ENCODE data around the gene NAALAD2.
"Not testable (repeated sequence)": the region's sequence is repeated elsewhere in the genome, so short reads cannot be mapped to it uniquely, and the experiment has no call there.

The NAALAD2 gene

DNA sequence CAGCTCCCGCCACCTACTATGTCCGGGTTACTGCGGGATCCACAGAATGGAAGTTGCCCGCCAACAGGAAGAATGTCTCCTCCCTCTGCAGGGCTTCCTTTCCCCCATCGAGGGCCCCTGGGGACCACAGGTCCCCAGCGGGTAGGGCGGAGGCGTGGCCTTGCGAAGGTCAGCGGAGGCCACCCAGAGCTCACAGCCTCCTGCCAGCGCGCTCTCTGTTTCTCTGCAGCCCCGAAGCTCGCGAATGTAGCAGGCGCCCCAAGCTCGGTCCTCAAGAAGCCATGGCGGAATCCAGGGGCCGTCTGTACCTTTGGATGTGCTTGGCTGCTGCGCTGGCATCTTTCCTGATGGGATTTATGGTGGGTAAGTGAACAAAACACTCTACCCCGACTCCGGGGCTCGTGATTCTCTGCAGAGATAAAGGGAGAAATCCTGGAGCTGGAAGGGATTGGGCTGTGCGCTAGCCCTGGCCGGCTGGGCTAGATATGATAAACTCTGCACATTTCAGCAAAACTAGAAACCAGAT, at the start of gene NAALAD2:
TSS of gene NAALAD2 (plus strand) at position 186 of the 526 bp plus-strand sequence. CDS start at position 282, 96 bp downstream.
- TF ChIP-seq EZH2phosphoT487 (IDR thresholded peaks at IDR 0.05; ENCODE audit: low read length) (no peak), EZH2 (optimal IDR thresholded peaks at IDR 0.05; ENCODE audit: low read depth, low read length) (no peak)
- TF ChIP-seq, protein P1, sequence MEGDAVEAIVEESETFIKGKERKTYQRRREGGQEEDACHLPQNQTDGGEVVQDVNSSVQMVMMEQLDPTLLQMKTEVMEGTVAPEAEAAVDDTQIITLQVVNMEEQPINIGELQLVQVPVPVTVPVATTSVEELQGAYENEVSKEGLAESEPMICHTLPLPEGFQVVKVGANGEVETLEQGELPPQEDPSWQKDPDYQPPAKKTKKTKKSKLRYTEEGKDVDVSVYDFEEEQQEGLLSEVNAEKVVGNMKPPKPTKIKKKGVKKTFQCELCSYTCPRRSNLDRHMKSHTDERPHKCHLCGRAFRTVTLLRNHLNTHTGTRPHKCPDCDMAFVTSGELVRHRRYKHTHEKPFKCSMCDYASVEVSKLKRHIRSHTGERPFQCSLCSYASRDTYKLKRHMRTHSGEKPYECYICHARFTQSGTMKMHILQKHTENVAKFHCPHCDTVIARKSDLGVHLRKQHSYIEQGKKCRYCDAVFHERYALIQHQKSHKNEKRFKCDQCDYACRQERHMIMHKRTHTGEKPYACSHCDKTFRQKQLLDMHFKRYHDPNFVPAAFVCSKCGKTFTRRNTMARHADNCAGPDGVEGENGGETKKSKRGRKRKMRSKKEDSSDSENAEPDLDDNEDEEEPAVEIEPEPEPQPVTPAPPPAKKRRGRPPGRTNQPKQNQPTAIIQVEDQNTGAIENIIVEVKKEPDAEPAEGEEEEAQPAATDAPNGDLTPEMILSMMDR (IDR thresholded peaks at IDR 0.05; ENCODE audit: low read length) = no peak
- peak within 1 kb of the TSS; percentile 77 for H2AFZ ChIP-seq (ENCODE audit: low read length)
- no peaks in the 10 kb centered on the region for H3K9me2 ChIP-seq (replicated peaks; ENCODE audit: insufficient read depth, low read length)
- H3K4me1 ChIP-seq (ENCODE audit: low read length) = no peaks in the 10 kb centered on the region; the same call in 1 of the 2 replicates
- DNase-seq = peak; percentile 42
- no peak within 1 kb of the TSS for H3K27ac ChIP-seq (ENCODE audit: low read length)
- peak within 1 kb of the TSS; percentile 56 for H3K4me3 ChIP-seq (ENCODE audit: low read length)
- no peaks in the 10 kb centered on the region for H3F3A ChIP-seq (ENCODE audit: insufficient read depth, low read length)
- peak within 1 kb of the TSS; percentile 53 for H3K4me2 ChIP-seq (ENCODE audit: low read depth, low read length)
- no peaks in the 10 kb centered on the region for H3K27me3 ChIP-seq (replicated peaks; ENCODE audit: insufficient read depth, low read length)
- H4K20me1 ChIP-seq (ENCODE audit: insufficient read depth, low read length) = no peaks in the 10 kb centered on the region
- no peak within 1 kb of the TSS; the same call in 1 of the 2 replicates for H3K9ac ChIP-seq (ENCODE audit: low read length)
- no peaks in the 10 kb centered on the region for H3K79me2 ChIP-seq (ENCODE audit: low read length)
- H3K9me3 ChIP-seq (replicated peaks; ENCODE audit: insufficient read depth, low read length) = no peaks in the 10 kb centered on the region
- no peaks in the 10 kb centered on the region for H3K36me3 ChIP-seq (replicated peaks; ENCODE audit: insufficient read depth, low read length)

DNA sequence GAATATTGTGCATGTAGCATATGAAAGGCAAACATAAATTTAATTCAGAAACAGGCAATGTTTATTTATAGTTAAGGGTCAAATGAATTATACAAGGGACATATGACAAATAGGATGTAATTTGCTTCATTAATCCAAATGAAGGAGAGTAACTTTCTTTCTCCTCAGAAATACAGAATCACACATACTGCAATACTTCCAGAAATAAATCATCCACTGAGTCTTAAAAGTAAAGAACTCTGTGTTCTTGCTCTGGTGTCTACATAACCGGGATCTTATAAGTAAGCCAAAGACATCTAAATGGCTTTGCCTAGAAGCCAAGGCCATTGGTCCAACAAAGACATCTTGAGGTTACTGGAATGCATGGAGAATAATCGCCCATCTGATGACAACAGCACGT, 48.8 kb upstream of the NAALAD2 start, which contains the start of gene UBTFL1:
TSS of gene UBTFL1 (plus strand) at position 301 of the 400 bp plus-strand sequence. CDS start at position 301, 0 bp downstream.
- not testable (repeated sequence) for H3K9me2 ChIP-seq (replicated peaks; ENCODE audit: insufficient read depth, low read length); H3K9me3 ChIP-seq (replicated peaks; ENCODE audit: insufficient read depth, low read length); H3F3A ChIP-seq (ENCODE audit: insufficient read depth, low read length); H3K4me3 ChIP-seq (ENCODE audit: low read length); H4K20me1 ChIP-seq (ENCODE audit: insufficient read depth, low read length); H3K27ac ChIP-seq (ENCODE audit: low read length); H3K36me3 ChIP-seq (replicated peaks; ENCODE audit: insufficient read depth, low read length); H3K4me2 ChIP-seq (ENCODE audit: low read depth, low read length); DNase-seq; H3K79me2 ChIP-seq (ENCODE audit: low read length); H3K4me1 ChIP-seq (ENCODE audit: low read length); H3K9ac ChIP-seq (ENCODE audit: low read length); H3K27me3 ChIP-seq (replicated peaks; ENCODE audit: insufficient read depth, low read length); H2AFZ ChIP-seq (ENCODE audit: low read length)

DNA sequence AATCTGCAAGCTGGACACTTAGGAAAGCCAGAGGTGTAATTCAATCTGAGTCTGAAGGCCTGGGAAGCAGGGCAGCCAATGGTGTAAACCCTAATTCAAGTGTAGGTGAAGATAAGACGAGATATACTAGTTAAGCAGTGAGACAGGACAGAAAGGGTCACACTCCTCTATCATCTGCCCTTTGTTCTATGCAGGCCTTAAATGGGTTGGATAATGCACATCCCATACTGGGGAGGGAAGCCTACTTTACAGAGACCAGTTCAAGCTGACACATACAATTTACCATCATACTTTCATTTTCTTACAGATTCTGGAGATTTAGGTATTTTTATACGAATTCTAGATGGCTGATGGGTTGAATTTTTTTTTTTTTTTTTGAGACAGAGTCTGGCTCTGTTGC, 45.7 kb upstream of the NAALAD2 start:
- not testable (repeated sequence) for H3F3A ChIP-seq (ENCODE audit: insufficient read depth, low read length); H3K27ac ChIP-seq (ENCODE audit: low read length); H3K9me2 ChIP-seq (replicated peaks; ENCODE audit: insufficient read depth, low read length); H4K20me1 ChIP-seq (ENCODE audit: insufficient read depth, low read length); H3K36me3 ChIP-seq (replicated peaks; ENCODE audit: insufficient read depth, low read length); H2AFZ ChIP-seq (ENCODE audit: low read length); H3K4me1 ChIP-seq (ENCODE audit: low read length); DNase-seq; H3K27me3 ChIP-seq (replicated peaks; ENCODE audit: insufficient read depth, low read length); H3K4me3 ChIP-seq (ENCODE audit: low read length); H3K9me3 ChIP-seq (replicated peaks; ENCODE audit: insufficient read depth, low read length); H3K9ac ChIP-seq (ENCODE audit: low read length); H3K79me2 ChIP-seq (ENCODE audit: low read length); H3K4me2 ChIP-seq (ENCODE audit: low read depth, low read length)

DNA sequence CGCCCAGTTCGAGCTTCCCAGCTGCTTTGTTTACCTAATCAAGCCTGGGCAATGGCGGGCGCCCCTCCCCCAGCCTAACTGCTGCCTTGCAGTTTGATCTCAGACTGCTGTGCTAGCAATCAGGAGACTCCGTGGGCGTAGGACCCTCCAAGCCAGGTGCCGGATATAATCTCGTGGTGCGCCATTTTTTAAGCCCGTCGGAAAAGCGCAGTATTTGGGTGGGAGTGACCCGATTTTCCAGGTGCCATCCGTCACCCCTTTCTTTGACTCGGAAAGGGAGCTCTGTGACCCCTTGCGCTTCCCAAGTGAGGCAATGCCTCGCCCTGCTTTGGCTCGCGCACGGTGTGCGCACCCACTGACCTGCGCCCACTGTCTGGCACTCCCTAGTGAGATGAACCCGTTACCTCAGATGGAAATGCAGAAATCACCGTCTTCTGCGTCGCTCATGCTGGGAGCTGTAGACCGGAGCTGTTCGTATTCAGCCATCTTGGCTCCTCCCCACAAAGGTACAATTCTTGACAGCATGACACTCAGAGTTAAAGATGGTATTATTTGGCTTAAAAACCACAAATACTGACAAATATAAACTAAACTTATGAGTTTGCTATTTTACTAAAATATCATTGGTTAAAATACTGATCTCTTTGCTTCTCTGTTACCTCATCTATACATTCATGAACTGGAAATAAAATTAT, 39.1 kb upstream of the NAALAD2 start:
- not testable (repeated sequence) for H3K4me3 ChIP-seq (ENCODE audit: low read length); H3K27me3 ChIP-seq (replicated peaks; ENCODE audit: insufficient read depth, low read length); DNase-seq; H3K9me3 ChIP-seq (replicated peaks; ENCODE audit: insufficient read depth, low read length); H2AFZ ChIP-seq (ENCODE audit: low read length); H3F3A ChIP-seq (ENCODE audit: insufficient read depth, low read length); H4K20me1 ChIP-seq (ENCODE audit: insufficient read depth, low read length); H3K9ac ChIP-seq (ENCODE audit: low read length); H3K27ac ChIP-seq (ENCODE audit: low read length); H3K79me2 ChIP-seq (ENCODE audit: low read length); H3K4me1 ChIP-seq (ENCODE audit: low read length); H3K9me2 ChIP-seq (replicated peaks; ENCODE audit: insufficient read depth, low read length); H3K36me3 ChIP-seq (replicated peaks; ENCODE audit: insufficient read depth, low read length); H3K4me2 ChIP-seq (ENCODE audit: low read depth, low read length)

DNA sequence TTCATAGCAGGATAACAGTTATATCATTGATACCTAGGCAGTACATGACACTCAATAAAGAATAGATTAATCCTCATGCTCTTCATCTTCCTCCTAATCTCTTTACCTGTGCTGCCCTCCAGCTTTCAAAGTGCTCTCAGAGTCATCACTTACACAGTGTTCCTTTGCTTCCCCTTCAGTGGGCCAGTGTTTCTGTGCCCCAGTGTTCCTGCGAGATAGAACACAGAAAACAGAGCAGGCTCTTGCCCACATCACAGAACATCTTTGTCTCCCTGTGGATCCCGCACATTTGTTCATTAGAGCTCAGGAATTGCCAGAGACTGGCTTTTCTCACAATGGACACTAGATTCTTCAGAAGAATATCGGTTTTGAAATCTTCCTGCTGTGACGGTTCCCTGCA, 36.2 kb upstream of the NAALAD2 start:
- H3K9me2 ChIP-seq (replicated peaks; ENCODE audit: insufficient read depth, low read length); H3K36me3 ChIP-seq (replicated peaks; ENCODE audit: insufficient read depth, low read length); H3K4me3 ChIP-seq (ENCODE audit: low read length); H3K27me3 ChIP-seq (replicated peaks; ENCODE audit: insufficient read depth, low read length); H3K4me2 ChIP-seq (ENCODE audit: low read depth, low read length); H3K4me1 ChIP-seq (ENCODE audit: low read length); H3K9ac ChIP-seq (ENCODE audit: low read length); H3K27ac ChIP-seq (ENCODE audit: low read length); H4K20me1 ChIP-seq (ENCODE audit: insufficient read depth, low read length); H3K9me3 ChIP-seq (replicated peaks; ENCODE audit: insufficient read depth, low read length); H3K79me2 ChIP-seq (ENCODE audit: low read length); DNase-seq; H3F3A ChIP-seq (ENCODE audit: insufficient read depth, low read length); H2AFZ ChIP-seq (ENCODE audit: low read length): not testable (repeated sequence)

Data from MM.1S (cell line).